ENCODE results near the gene RAPGEF2.

DNA sequence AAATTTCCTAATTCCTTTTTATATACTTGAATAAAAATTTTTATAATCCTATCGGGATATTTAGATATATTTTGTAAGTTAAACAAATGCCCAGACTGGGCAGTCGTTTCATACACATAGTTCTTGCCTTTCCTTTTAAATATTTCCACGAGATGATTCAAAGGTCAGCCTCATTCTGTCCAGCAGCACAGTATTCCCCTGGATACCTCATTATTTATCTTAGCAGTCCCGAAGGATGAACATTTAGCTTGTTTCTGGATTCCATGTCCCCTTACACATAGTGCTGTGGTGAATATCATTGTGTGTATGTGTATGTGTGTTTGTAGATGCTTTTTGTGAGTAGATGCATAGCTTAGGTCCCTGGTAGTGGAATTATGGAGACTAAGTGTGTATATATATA, 38.3 kb downstream of the RAPGEF2 start:
- TF ChIP-seq, protein P1, sequence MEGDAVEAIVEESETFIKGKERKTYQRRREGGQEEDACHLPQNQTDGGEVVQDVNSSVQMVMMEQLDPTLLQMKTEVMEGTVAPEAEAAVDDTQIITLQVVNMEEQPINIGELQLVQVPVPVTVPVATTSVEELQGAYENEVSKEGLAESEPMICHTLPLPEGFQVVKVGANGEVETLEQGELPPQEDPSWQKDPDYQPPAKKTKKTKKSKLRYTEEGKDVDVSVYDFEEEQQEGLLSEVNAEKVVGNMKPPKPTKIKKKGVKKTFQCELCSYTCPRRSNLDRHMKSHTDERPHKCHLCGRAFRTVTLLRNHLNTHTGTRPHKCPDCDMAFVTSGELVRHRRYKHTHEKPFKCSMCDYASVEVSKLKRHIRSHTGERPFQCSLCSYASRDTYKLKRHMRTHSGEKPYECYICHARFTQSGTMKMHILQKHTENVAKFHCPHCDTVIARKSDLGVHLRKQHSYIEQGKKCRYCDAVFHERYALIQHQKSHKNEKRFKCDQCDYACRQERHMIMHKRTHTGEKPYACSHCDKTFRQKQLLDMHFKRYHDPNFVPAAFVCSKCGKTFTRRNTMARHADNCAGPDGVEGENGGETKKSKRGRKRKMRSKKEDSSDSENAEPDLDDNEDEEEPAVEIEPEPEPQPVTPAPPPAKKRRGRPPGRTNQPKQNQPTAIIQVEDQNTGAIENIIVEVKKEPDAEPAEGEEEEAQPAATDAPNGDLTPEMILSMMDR (IDR thresholded peaks at IDR 0.05 in 8 of 11, conservative IDR thresholded peaks at IDR 0.05 in 3 of 11), result no peak
- no peak for TF ChIP-seq POLR2AphosphoS5 (IDR thresholded peaks at IDR 0.05)

Measured in spleen (tissue), 7 donors.